GM18520 (cell line): Measurements from ENCODE around the gene PGA3.
"Not testable (repeated sequence)": the region's sequence is repeated elsewhere in the genome, so short reads cannot be mapped to it uniquely, and the experiment has no call there.

Experiments
- ATAC-seq: cut with Tn5 transposase; IDR thresholded peaks from one replicate; pipeline ENCODE4 v1.9.1; 2021; ENCODE audit not compliant: unreplicated experiment

Gene PGA3

GRCh38 chr11:61170566-61170965, 32.7 kb upstream of the PGA3 start:
- ATAC-seq = no peak

GRCh38 chr11:61171907-61172306, 31.4 kb upstream of the PGA3 start:
- no peak for ATAC-seq

GRCh38 chr11:61172356-61172755, 31.0 kb upstream of the PGA3 start:
- no peak for ATAC-seq

- ATAC-seq = no peak
Observed at GRCh38 chr11:61172888-61173287, 30.4 kb upstream of the PGA3 start.

GRCh38 chr11:61173456-61173855, 29.9 kb upstream of the PGA3 start:
- no peak for ATAC-seq

- ATAC-seq = no peak
Observed at GRCh38 chr11:61174273-61174672, 29.0 kb upstream of the PGA3 start.

- ATAC-seq = no peak
Observed at GRCh38 chr11:61174949-61175348, 28.4 kb upstream of the PGA3 start.

- ATAC-seq = no peak
Observed at GRCh38 chr11:61176446-61176845, 26.9 kb upstream of the PGA3 start.

- not testable (repeated sequence) for ATAC-seq
Observed at GRCh38 chr11:61180205-61180604, 23.1 kb upstream of the PGA3 start.

- no peak for ATAC-seq
Observed at GRCh38 chr11:61181489-61181888, 21.8 kb upstream of the PGA3 start.

GRCh38 chr11:61183645-61184044, 19.7 kb upstream of the PGA3 start:
- no peak for ATAC-seq

- no peak for ATAC-seq
Observed at GRCh38 chr11:61186504-61186903, 16.8 kb upstream of the PGA3 start.

- ATAC-seq = no peak
Observed at GRCh38 chr11:61187505-61188130, 15.7 kb upstream of the PGA3 start.

GRCh38 chr11:61189933-61190332, 13.4 kb upstream of the PGA3 start:
- ATAC-seq = no peak

GRCh38 chr11:61193596-61193995, 9.7 kb upstream of the PGA3 start:
- no peak for ATAC-seq

- no peak for ATAC-seq
Observed at GRCh38 chr11:61194169-61194671, 9.1 kb upstream of the PGA3 start.

- no peak for ATAC-seq
Observed at GRCh38 chr11:61194981-61195695, 8.2 kb upstream of the PGA3 start.

- no peak for ATAC-seq
Observed at GRCh38 chr11:61195719-61196118, 7.6 kb upstream of the PGA3 start.

- ATAC-seq = no peak
Observed at GRCh38 chr11:61198361-61198760, 5.0 kb upstream of the PGA3 start.

GRCh38 chr11:61198948-61199523, 4.3 kb upstream of the PGA3 start:
- no peak for ATAC-seq

GRCh38 chr11:61201476-61201875, 1.8 kb upstream of the PGA3 start:
- no peak for ATAC-seq

- ATAC-seq = not testable (repeated sequence)
Observed at GRCh38 chr11:61203873-61204272, 558 bp downstream of the PGA3 start.
